CD4-positive, alpha-beta T cell treated with Interleukin-15 for 4 hours (primary cell): ENCODE results near the gene ULK1.

Source experiments
- DNase-seq: peaks from one replicate; pipeline ENCODE4 v3.0.0-alpha.2; 2020; ENCODE audit warnings: low spot score

Gene ULK1

DNA sequence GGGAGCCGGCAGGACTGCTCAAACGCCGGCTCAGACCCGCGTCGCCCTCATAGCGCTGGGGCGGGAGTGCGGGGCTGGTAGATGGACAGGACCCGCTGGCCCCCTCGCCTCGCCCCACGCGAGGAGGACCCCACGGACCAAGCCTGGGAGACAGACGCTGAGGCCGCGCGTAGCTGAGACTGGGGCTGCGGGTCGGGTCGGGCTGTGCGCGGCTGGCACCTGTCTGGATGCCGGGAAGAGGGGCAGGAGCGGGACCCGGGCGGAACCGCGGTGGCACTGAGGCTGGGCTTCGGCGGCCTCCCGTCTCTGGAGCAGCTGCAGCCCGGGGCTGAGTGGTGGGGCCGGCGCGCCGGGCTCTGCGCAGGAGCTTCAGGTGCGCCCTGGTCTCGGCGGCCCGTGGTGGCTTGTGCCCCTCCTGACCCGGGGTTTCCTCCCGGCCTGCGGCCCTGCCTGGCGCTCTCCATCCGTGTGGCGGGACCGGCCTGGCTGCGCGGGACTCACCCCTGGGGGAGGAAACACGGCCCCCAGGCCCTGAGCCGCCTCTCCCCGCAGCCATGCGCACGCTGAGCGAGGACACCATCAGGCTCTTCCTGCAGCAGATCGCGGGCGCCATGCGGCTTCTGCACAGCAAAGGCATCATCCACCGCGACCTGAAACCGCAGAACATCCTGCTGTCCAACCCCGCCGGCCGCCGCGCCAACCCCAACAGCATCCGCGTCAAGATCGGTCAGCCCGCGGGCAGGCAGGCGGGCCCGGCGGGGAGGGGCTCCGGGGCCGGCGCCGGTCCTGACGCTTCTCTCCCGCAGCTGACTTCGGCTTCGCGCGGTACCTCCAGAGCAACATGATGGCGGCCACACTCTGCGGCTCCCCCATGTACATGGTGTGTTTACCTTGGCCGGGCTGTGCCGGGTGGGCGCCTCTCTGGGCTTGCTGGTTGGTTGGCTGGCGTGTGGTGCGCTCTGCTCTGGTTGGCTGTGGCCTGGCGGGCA, 14.0 kb downstream of the ULK1 start:
- DNase-seq = no peak

DNA sequence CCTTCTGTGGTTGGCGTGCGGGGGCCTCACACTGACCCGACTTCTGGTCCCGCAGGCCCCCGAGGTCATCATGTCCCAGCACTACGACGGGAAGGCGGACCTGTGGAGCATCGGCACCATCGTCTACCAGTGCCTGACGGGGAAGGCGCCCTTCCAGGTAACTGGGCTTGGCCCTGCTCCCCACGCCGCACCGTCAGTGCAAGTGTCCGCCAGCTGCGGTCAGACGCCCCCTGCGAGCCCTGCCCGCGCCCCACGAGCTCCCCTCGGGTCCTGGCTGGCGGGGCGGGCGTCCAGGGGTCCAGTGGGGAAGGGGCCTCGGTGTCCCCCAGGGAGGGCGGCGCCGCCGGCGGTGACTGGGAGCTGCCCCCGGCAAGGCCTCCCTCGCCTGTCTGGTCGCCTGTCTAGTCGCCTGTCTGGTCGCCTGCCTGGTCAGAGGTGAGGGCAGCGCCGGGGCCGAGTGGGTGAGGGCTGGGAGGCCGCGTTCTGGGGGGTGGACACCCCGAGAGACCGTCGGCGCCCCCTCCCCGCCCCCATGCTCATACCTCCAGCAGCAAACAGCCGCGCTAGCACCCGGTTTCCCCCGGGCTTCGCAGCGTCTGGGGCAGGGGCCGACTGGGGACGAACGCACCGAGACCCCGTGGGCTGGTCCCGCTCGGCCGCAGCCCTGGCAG, 14.8 kb downstream of the ULK1 start:
- DNase-seq = no peak

- no peak for DNase-seq
Observed at GRCh38 chr12:131909752-131910219, 15.4 kb downstream of the ULK1 start.

DNA sequence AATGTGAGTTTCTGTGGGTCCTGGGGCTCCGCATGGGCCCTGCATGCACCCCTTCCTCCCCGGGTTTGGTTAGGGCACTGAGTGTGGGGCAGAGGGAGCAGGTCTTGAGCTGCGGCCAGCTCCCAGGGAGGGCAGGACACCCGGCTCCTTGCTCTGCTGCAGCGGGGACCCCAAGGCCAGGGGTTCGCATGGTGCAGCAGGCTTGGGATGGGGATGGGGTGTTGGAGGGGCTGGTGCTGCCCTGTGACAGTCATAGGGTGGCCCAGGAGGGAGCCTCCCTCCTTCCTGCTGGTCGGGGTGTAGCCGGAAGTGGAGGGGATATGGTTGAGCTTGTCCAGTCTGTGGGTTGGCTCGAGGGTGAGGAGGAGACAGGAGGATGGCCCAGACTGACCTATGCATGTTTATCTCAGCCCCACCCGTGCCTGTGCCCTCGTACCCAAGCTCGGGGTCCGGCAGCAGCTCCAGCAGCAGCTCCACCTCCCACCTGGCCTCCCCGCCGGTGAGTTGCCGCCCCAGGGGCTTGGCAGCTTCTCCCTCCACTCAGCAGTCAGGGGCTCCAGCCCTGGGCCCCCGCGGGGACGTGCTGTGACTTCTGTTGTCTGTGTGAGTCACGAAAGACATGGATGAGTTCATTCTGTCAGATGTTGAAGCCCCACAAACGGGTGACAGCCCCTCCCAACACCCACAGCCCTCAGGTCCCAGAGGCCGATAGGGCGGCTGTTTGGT, 16.0 kb downstream of the ULK1 start:
- no peak for DNase-seq

DNA sequence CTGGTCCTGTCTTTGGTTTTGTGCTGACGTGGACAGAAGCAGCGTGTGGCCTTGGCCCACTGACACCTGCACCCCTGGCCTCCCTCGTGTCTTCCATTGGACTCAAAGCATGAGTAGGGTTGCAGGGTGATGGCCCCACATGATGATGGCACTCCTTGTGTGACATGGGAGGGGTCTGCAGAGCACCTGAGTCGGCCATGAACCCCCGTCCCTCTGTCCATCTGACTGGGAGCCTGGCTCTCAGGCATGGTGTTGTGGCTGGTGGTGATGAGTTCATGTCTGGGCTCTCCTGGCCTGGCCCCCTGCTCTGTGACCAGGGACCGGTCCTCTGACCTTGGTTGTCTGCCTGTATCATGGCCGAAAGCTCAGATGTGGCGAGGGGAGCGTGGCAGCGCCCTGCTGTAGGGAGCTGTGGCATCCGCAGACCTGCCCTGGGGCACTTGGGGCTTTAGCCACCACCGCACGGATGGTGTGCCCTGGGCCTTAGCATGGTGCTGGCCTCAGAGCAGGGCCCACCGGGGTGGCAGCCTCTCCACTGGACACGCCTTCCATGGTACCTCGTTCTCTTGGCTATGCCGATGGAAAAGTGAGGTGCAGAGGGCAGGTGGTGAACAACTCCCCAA, 16.7 kb downstream of the ULK1 start:
- no peak for DNase-seq

DNA sequence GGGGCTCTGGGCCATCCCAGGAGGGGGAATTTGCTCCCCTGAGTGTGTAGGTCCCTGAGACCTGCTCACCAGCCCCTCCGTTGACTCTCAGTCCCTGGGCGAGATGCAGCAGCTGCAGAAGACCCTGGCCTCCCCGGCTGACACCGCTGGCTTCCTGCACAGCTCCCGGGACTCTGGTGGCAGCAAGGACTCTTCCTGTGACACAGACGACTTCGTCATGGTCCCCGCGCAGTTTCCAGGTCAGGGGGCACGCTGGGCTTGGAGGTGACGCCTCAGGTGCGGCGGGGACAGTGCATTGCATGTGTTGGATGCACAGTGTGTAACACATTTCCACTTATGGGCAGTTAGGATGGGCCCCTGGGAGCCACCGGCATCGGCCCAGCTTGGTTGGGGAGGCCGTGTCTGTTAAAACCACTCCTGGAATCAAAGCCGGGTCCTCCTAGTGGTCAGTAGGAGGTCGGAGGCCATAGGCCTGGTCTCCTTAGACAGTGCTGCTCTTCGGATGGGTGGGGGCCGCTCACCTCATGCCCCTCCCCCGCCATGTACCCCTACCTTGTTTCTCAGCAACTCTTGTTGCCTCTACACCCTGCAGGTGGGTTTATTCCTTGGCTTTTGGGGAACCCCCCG, 17.5 kb downstream of the ULK1 start:
- no peak for DNase-seq

GRCh38 chr12:131912518-131913274, 18.3 kb downstream of the ULK1 start:
- DNase-seq = no peak

- DNase-seq = no peak
Observed at GRCh38 chr12:131913666-131914065, 19.2 kb downstream of the ULK1 start.

DNA sequence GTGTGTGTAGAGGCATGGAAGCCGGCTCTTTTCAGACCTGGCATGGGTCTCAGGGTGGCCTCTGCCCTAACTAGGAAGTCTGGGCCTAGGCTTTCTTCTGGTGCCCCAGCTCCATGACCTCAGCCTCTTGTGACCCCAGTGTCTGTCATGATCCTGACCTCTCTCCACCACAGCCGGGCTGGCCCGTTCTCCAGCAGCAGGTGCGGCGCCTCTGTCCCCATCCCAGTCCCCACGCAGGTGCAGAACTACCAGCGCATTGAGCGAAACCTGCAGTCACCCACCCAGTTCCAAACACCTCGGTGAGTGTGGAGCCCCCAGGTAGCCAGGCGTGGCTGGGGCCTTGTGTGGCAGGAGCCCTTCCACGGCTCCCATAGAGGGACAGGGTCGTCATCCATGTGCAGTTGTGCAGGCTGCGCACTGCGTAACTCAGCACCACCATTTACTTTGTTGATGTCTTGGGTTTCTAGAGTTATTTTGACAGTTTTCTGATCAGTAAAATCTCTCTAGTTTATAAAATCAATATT, 19.8 kb downstream of the ULK1 start:
- no peak for DNase-seq

- no peak for DNase-seq
Observed at GRCh38 chr12:131915000-131915689, 20.7 kb downstream of the ULK1 start.

DNA sequence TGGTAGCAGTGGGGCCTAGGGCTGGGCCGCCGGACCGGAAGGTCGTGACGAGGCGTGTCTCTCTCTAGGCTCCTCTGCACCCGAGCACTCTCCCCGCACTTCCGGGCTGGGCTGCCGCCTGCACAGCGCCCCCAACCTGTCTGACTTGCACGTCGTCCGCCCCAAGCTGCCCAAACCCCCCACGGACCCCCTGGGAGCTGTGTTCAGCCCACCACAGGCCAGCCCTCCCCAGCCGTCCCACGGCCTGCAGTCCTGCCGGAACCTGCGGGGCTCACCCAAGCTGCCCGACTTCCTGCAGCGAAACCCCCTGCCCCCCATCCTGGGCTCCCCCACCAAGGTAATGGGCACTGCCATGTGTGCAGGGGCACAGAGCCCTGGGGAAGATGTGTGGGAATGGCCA, 21.4 kb downstream of the ULK1 start:
- no peak for DNase-seq

- DNase-seq = no peak
Observed at GRCh38 chr12:131916306-131917138, 22.1 kb downstream of the ULK1 start.

- no peak for DNase-seq
Observed at GRCh38 chr12:131917139-131917710, 22.8 kb downstream of the ULK1 start.

- DNase-seq = no peak
Observed at GRCh38 chr12:131917711-131918306, 23.4 kb downstream of the ULK1 start.

DNA sequence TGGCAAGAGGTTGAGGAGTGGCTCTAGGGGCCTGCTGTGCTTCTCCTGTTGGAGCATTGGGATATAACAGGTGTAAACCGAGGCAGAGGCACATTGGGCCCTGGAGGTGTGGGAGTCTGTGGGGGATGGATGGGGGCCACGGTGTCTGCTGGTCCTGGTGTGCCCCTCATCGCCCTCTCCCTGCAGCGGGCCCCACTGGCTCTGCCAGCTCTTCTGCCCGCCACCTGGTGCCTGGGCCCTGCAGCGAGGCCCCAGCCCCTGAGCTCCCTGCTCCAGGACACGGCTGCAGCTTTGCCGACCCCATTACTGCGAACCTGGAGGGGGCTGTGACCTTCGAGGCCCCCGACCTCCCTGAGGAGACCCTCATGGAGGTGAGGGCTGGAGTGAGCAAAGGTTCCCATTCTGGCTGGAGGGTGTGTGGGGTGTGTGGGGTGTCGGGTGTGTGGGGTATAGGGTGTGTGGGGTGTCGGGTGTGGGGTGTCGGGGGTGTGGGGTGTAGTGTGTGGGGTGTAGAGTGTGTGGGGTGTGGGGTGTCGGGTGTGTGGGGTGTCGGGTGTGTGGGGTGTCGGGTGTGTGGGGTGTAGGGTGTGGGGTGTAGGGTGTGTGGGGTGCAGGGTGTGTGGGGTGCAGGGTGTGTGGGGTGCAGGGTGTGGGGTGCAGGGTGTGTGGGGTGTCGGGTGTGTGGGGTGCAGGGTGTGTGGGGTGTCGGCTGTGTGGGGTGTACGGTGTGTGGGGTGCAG, 24.1 kb downstream of the ULK1 start:
- no peak for DNase-seq

DNA sequence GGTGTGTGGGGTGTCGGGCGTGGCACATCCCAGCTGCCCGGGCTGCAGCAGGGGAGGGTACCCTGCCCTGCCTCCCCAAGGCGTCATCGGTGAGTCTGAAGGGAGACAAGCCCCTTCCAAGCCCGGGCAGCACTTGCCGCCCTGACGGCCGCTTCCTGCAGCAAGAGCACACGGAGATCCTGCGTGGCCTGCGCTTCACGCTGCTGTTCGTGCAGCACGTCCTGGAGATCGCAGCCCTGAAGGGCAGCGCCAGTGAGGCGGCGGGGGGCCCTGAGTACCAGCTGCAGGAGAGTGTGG, 24.6 kb downstream of the ULK1 start:
- no peak for DNase-seq

- no peak for DNase-seq
Observed at GRCh38 chr12:131919366-131920156, 25.1 kb downstream of the ULK1 start.
